PC-3 (cell line): ENCODE measurements around the gene SMYD3.

Experiments used
- EZH2 ChIP-seq: fragments of 300-600 bp; sonication (generic); IDR thresholded peaks from one replicate; pipeline ENCODE4 v1.6.1; 2017; ENCODE audit warnings: antibody characterized with exemption, mild to moderate bottlenecking, low read length; ENCODE audit not compliant: unreplicated experiment
- TF ChIP-seq, protein P1 (sequence below): fragments of 300-600 bp; sonication (generic); conservative IDR thresholded peaks from 2 replicates; pipeline ENCODE4 v1.5.1; 2017; ENCODE audit warnings: antibody characterized with exemption, low read depth, mild to moderate bottlenecking, low read length

DNA sequence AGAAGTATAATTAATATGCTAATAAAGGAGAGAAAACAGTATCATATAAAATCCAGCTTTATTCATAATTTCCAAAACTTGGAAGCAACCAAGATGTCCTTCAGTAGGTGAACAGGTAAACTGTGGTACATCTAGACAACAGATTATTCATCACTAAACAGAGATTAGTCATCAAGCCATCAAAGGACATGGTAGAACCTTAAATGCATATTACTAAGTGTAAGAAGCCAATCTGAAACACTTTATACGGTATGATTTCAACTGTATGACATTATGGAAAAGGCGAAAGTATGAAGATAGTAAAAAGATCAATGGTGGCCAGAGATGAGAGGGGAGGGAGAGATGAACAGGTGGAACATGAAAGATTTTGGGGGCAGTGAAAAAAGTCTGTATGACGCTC lies 541.7 kb downstream of the SMYD3 start:
- TF ChIP-seq, protein P1, sequence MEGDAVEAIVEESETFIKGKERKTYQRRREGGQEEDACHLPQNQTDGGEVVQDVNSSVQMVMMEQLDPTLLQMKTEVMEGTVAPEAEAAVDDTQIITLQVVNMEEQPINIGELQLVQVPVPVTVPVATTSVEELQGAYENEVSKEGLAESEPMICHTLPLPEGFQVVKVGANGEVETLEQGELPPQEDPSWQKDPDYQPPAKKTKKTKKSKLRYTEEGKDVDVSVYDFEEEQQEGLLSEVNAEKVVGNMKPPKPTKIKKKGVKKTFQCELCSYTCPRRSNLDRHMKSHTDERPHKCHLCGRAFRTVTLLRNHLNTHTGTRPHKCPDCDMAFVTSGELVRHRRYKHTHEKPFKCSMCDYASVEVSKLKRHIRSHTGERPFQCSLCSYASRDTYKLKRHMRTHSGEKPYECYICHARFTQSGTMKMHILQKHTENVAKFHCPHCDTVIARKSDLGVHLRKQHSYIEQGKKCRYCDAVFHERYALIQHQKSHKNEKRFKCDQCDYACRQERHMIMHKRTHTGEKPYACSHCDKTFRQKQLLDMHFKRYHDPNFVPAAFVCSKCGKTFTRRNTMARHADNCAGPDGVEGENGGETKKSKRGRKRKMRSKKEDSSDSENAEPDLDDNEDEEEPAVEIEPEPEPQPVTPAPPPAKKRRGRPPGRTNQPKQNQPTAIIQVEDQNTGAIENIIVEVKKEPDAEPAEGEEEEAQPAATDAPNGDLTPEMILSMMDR: no peak
- TF ChIP-seq EZH2: no peak
